ENCODE measurements around the gene ELOB. TPM values are rescaled to one million over a fixed set of nuclear protein-coding genes. Genes with fewer than 3 reads are reported as not detected.

Gene ELOB
- total RNA-seq, 4 donors from 2014 or later: 216 to 970 (median 375) TPM

DNA sequence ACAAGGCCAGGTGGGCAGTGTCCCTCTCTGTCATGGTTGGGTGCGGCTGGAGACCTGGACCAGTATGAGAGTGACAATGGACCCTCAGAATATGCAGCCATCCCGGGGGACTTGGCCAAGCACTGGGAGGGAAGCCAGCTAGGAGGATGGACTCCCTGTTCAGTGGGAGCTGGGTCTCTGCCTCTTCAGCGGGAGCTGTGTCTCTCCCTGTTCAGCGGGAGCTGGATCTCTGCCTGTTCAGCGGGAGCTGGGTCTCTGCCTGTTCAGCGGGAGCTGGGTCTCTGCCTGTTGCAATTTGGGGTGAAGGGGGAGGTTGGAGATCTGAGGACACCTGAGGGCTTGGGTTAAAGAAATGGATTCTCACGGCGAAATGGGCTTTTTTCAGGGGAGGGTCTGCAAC, 14.1 kb upstream of the ELOB start:
- peaks cover 34 to 52% (median 45%) of the 10 kb centered on the region in 3 donors for H3K27me3 ChIP-seq
- in situ Hi-C loops (cut with MboI; ENCODE audit: low sequenced_read_pairs in 4 of 4) (no loop called here), intact Hi-C loops (cut with DNase I; ENCODE audit: low total_unique reads) (no loop called here)
- TF ChIP-seq, protein P1, sequence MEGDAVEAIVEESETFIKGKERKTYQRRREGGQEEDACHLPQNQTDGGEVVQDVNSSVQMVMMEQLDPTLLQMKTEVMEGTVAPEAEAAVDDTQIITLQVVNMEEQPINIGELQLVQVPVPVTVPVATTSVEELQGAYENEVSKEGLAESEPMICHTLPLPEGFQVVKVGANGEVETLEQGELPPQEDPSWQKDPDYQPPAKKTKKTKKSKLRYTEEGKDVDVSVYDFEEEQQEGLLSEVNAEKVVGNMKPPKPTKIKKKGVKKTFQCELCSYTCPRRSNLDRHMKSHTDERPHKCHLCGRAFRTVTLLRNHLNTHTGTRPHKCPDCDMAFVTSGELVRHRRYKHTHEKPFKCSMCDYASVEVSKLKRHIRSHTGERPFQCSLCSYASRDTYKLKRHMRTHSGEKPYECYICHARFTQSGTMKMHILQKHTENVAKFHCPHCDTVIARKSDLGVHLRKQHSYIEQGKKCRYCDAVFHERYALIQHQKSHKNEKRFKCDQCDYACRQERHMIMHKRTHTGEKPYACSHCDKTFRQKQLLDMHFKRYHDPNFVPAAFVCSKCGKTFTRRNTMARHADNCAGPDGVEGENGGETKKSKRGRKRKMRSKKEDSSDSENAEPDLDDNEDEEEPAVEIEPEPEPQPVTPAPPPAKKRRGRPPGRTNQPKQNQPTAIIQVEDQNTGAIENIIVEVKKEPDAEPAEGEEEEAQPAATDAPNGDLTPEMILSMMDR (IDR thresholded peaks at IDR 0.05 in 4 of 5, conservative IDR thresholded peaks at IDR 0.05 in 1 of 5): no peak
- no peak for TF ChIP-seq POLR2A (IDR thresholded peaks at IDR 0.05)
- H3K4me3 ChIP-seq: no peak overlapping the region
- ATAC-seq (no peak), DNase-seq (no peak)
- H3K36me3 ChIP-seq: no peaks in the 10 kb centered on the region
- no peaks in the 10 kb centered on the region for H3K4me1 ChIP-seq
- no peaks in the 10 kb centered on the region for H3K9me3 ChIP-seq
- no peak overlapping the region for H3K27ac ChIP-seq

DNA sequence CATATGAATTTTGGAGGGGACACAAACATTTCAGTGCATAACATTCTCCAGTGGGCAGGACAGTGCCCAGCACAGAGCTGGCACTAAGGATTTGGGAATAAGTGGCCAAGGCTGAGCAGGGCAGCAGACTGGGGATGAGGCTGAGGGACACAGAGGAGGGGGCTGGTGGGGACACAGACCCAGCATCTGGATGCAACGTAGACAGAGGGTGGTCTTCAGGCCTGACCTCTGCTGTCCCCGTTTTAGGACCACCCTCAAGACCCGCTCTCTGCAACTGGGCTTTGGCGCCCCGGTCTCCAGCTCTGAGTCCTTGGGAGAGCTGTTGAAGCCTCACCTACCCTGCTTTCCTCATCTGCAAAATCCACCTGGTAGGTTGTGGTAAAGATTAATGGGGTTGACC, 13.6 kb upstream of the ELOB start:
- Histone ChIP-seq H3K9me3 (no peaks in the 10 kb centered on the region), H3K4me1 (no peaks in the 10 kb centered on the region), H3K4me3 (no peak overlapping the region), H3K36me3 (no peaks in the 10 kb centered on the region), H3K27me3 (peaks cover 39 to 58% (median 51%) of the 10 kb centered on the region in 3 donors), H3K27ac (no peak overlapping the region)
- no peak for DNase-seq
- ATAC-seq: no peak
- TF ChIP-seq, protein P1 (IDR thresholded peaks at IDR 0.05 in 4 of 5, conservative IDR thresholded peaks at IDR 0.05 in 1 of 5): no peak
- TF ChIP-seq POLR2A (IDR thresholded peaks at IDR 0.05): no peak
- intact Hi-C loops (cut with DNase I; ENCODE audit: low total_unique reads): no loop called here
- in situ Hi-C loops (cut with MboI; ENCODE audit: low sequenced_read_pairs in 4 of 4): no loop called here

DNA sequence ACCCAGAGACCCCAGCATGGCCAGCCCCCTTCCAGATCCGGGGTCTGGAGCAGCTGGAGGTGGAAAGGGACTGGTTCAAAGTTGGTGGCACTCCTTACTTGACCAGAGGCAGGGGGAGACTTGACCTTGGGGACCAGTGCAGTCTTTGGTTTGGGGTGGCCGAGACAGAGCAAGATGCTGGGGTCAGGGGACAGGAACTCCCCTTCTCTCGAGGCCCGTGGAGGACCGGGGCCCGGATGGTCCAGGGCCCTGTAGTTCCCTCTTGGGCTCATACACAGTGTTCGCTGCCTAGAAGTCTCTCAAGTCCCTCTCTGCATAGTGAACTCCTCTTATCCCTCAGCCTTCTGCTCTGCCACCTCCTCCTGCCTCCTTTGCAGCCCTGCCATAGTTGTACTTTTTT, 10.9 kb upstream of the ELOB start:
- no peak for DNase-seq
- Histone ChIP-seq H3K27me3 (peaks cover 51 to 68% (median 57%) of the 10 kb centered on the region in 3 donors), H3K4me1 (no peaks in the 10 kb centered on the region), H3K4me3 (no peak overlapping the region), H3K9me3 (no peaks in the 10 kb centered on the region), H3K36me3 (no peaks in the 10 kb centered on the region), H3K27ac (no peak overlapping the region)
- in situ Hi-C loops (cut with MboI; ENCODE audit: low sequenced_read_pairs in 4 of 4): no loop called here
- TF ChIP-seq, protein P1 (IDR thresholded peaks at IDR 0.05 in 4 of 5, conservative IDR thresholded peaks at IDR 0.05 in 1 of 5): no peak
- no peak for TF ChIP-seq POLR2A (IDR thresholded peaks at IDR 0.05)
- intact Hi-C loops (cut with DNase I; ENCODE audit: low total_unique reads): no loop called here
- ATAC-seq: no peak

DNA sequence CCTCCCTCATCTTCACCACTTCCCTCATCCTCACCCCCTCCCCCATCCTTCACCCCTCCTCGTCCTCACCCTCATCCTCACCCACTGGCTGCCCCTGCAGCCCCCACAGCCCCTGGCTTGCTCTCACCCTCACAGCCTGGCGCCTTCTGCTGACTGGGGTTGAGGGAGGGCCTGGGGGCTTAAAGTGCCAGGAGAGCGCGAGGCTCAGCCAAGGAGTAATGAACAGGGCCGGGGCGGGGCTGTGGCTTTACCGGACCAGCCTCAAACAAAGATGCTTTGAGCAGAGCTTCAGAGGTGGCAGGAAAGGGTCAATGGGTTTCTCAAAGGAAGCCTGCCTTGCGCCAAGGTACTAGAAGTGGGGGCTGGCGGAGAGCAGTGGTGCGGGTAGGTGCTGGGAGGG, 10.3 kb upstream of the ELOB start, which contains the start of gene PRSS33:
TSS of gene PRSS33 (minus strand) at position 155 of the 400 bp plus-strand sequence. CDS start 1,013 bp downstream, outside the sequence.
- no peak for TF ChIP-seq POLR2A (IDR thresholded peaks at IDR 0.05)
- TF ChIP-seq, protein P1 (IDR thresholded peaks at IDR 0.05 in 4 of 5, conservative IDR thresholded peaks at IDR 0.05 in 1 of 5): no peak

DNA sequence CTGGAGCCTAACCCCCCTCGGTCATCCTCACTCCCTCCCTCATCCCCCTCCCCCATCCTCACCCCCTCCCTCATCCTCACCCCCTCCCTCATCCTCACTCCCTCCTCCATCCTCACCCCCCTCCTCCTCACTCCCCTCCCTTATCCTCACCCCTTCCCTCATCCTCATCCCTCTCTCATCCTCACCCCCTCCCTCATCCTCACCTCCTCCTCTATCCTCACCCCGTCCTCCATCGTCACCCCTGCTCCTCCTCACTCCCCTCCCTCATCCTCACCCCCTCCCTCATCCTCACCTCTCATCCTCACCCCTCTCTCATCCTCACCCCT, 9.7 kb upstream of the ELOB start:
- DNase-seq: no peak
- Histone ChIP-seq H3K36me3 (no peaks in the 10 kb centered on the region), H3K4me3 (no peak overlapping the region), H3K9me3 (no peaks in the 10 kb centered on the region), H3K27ac (no peak overlapping the region), H3K4me1 (no peaks in the 10 kb centered on the region), H3K27me3 (peaks cover 51 to 62% (median 52%) of the 10 kb centered on the region in 3 donors)
- TF ChIP-seq, protein P1 (IDR thresholded peaks at IDR 0.05 in 4 of 5, conservative IDR thresholded peaks at IDR 0.05 in 1 of 5): no peak
- no peak for TF ChIP-seq POLR2A (IDR thresholded peaks at IDR 0.05)
- intact Hi-C loops (cut with DNase I; ENCODE audit: low total_unique reads) (no loop called here), in situ Hi-C loops (cut with MboI; ENCODE audit: low sequenced_read_pairs in 4 of 4) (no loop called here)
- ATAC-seq: no peak

More for the DNA sequence above, 10.3 kb upstream of the ELOB start, which contains the start of gene PRSS33:
- no peak for DNase-seq
- ATAC-seq: no peak
- H3K27me3 ChIP-seq: peaks cover 51 to 68% (median 56%) of the 10 kb centered on the region in 3 donors
- no peaks in the 10 kb centered on the region for H3K4me1 ChIP-seq
- H3K27ac ChIP-seq: no peak within 1 kb of the TSS
- no peaks in the 10 kb centered on the region for H3K36me3 ChIP-seq
- intact Hi-C loops (cut with DNase I; ENCODE audit: low total_unique reads): no loop called here
- H3K9me3 ChIP-seq: no peaks in the 10 kb centered on the region
- no peak within 1 kb of the TSS for H3K4me3 ChIP-seq
- in situ Hi-C loops (cut with MboI; ENCODE audit: low sequenced_read_pairs in 4 of 4): no loop called here
